Stimulated activated CD8-positive, alpha-beta memory T cell treated with anti-CD3 and anti-CD28 coated beads, Interleukin-7, amount 100 ng/mL, for 48 hours (primary cell): Measurements from ENCODE around the gene TCF23.
"Not testable (repeated sequence)": the region's sequence is repeated elsewhere in the genome, so short reads cannot be mapped to it uniquely, and the experiment has no call there.

Experiments
- DNase-seq, 2 donors: peaks; one replicate each; pipeline ENCODE4 v3.0.0-alpha.2; 2020; ENCODE audit warnings: low read depth in 1 of 2; ENCODE audit errors: extremely low read depth in 1 of 2

Gene TCF23

GRCh38 chr2:27152102-27152795 lies 3.4 kb downstream of the TCF23 start:
- DNase-seq: no peak

- DNase-seq: no peak
Measured at GRCh38 chr2:27152796-27153464, 4.1 kb downstream of the TCF23 start.

- no peak for DNase-seq
Measured at GRCh38 chr2:27154488-27154887, 5.7 kb downstream of the TCF23 start.

GRCh38 chr2:27155069-27155520 lies 6.3 kb downstream of the TCF23 start:
- no peak for DNase-seq

DNA sequence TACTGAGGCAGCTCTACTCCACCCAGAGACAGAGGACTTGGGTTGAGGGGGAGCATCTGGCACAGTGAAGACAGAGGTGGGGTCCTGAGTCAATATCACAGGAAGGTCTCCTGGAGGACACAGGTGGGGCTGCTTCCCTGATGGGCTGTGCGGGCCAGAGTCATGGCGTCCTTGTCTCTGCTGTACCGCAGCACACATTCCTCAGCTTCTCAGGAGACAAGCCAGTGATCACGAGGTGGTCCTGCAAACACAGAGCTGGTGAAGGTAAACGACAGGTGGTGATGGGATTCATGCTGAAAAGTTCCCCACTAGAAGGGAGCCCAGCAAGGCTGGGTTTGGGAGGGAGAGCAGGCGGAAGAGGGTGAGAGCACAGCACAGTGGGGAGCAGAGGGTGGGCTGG lies 9.7 kb downstream of the TCF23 start:
- no peak for DNase-seq

DNA sequence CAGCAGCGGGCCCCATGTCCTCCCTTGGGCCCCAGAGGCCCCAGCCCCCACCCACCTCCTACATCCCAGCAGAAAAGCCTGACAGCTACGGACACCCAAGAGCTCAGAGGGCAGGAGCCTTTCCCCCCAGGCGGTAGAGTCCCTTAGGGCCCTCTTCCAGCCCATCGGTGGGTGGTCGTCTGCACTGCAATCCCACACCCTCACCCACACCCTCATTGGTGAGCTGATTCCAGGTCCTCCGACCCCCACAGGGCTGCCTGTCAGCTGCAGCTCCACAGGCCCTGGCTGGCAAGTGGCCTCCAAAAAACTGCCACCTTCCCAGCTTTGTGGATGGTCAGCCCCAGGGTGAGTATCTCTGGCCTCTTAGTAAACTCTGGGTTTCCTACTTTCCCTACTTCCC lies 10.5 kb downstream of the TCF23 start:
- no peak for DNase-seq

DNA sequence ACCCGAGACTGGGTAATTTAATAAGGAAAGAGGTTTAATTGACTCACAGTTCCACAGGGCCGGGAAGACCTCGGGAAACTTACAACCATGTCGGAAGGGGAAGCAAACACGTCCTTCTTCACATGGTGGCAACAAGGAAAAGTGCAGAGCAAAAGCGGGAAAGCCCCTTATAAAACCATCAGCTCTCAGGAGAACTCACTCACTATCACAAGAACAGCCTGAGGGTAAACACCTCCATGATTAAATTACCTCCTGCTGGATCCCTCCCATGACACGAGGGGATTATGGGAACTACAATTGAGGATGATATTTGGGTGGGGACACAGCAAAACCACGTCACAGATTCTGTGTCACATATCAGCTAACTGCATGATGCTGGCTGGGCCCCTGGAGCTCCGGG lies 11.4 kb downstream of the TCF23 start:
- no peak for DNase-seq

DNA sequence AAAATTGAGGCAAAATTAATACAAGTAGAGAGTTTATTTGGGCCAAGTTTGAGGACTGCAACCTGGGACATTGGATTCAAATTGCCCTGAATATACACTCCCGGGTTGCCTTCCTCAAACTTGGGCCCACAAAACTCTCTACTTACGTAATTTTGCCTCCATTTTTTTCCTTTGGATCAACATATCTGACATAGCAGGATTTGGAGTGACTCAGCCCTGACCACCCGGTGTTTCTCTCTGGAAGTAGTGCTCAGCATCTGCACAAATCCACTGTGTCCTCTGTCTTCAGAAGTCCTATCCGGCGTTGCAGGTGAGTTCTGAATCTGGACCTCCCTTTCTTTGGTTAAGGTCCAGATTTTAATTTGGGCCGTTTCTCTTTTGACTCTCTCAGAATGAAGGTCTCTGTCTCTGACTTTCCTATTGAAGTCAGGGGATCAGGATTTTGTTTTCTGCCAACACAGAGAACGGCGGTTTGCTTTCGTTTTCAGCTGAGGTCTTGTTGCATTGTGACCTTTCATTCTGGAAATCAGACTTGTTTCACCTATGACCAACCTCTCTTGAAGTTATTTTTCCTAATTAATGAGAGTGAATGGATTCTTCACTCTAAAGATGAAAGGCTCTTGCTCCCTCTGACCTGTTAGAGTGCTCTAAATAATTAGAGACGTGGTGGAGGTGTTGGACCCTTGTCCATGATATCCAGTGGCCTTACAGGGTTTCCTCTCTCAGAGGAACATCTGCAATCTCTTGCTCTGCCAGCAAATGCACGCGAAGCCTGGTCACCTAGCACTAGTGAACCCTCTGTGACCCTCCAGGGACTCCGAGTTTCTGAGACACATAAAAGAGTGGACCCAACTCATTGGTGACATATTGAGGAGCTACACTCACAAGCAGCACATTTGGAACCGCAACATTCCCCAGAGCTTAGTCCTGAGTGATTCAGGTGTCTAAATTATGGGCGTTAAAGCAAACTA lies 13.6 kb downstream of the TCF23 start:
- DNase-seq: no peak

DNA sequence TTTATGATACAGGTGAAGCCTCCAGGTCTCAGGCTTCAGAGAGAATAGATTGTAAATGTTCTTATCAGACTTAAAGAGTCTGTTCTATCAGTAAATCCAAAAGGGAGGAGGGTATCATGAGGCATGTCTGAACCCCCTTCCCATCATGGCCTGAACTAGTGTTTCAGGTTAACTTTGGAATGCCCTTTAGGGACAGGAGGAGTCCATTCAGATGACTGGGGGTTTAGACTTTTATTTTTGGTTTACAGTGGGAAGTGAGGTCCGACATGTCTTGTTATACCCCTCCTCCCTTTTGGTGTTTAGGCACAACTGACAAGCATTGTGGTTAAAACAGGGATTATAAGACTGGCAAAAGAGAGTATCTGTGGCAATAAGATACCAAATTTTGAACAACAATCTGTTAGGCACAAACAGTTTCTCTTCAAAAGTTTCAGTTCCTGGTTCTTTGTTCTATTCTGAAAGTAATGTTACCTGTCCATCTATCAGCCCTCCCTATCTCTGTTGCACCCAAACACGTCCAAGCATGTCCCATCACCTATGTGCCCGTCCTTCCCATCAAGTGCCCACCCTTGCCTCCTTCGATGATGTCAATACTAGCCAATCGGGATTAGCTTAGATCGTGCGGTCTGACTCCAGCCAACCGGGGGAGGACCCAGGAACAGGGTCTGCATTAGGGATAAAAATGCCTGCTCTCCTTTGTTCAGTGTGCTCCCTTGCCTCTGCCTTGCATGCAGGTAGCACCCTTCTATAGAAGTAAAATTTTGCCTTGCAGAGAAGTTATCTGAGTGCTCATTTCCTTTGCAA lies 16.4 kb downstream of the TCF23 start:
- DNase-seq: no peak

- DNase-seq: no peak
Measured at GRCh38 chr2:27170581-27171337, 22.0 kb downstream of the TCF23 start.

DNA sequence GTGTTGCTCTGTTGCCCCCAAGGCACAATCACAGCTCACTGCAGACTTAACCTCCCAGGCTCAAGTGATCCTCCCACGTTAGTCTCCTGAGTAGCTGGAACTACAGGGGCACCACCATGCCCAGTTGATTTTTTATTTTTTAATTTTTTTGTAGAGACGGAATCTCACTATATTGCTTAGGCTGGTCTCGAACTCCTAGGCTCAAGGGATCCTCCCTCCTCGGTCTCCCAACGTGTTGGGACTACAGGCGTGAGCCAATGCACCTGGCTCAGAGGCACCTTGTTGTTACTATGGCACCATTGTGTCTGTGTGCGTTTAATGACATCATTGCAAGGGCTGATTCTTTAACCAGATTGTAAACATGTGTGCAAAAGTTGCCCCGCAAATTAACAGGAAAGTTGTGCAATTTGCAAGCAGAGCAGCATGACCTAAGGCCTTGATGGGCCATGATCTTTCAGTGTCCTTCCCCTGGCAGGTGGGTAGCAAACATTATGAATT lies 22.6 kb downstream of the TCF23 start:
- no peak for DNase-seq

DNA sequence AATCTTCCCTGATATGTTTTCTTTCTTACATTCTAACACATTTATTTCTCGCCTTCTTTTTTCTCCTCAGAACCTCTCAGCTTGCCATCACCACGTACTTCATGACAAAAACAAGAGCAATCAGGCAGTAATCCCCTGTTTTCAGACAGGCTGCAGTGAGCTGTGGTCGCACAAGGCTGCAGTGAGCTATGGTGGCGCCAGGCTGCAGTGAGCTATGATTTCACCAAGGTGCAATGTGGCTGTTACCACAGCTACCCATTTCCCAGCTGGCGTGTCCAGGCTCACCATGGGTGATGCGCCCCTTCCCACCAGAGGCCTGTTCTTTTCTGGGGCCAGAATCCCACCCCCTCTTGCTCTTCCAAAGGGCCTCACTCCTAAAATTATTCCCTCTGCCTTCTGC lies 25.8 kb downstream of the TCF23 start:
- no peak for DNase-seq

DNA sequence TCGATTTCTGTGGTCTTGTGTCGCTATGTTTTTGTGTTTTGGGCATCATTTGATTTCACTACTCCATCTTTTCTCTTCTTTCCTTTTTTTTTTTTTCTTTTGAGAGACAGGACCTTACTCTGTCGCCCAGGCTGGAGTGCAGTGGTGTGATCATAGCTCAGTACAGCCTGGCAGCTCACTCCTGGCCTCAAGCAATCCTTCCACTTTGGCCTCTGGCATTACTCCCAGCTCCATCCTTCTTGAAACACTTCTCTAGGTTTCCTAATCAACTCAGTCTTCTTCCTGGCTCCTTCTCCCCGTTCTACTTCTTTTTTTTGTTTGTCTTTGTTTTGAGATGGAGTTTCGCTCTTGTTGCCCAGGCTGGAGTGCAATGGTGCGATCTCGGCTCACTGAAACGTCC lies 26.5 kb downstream of the TCF23 start:
- no peak for DNase-seq

- not testable (repeated sequence) for DNase-seq
Measured at GRCh38 chr2:27175781-27176180, 27.0 kb downstream of the TCF23 start.

GRCh38 chr2:27177441-27178351 lies 28.9 kb downstream of the TCF23 start:
- no peak for DNase-seq

GRCh38 chr2:27178469-27178868 lies 29.7 kb downstream of the TCF23 start:
- DNase-seq: no peak

GRCh38 chr2:27179344-27180000 lies 30.7 kb downstream of the TCF23 start:
- no peak for DNase-seq

DNA sequence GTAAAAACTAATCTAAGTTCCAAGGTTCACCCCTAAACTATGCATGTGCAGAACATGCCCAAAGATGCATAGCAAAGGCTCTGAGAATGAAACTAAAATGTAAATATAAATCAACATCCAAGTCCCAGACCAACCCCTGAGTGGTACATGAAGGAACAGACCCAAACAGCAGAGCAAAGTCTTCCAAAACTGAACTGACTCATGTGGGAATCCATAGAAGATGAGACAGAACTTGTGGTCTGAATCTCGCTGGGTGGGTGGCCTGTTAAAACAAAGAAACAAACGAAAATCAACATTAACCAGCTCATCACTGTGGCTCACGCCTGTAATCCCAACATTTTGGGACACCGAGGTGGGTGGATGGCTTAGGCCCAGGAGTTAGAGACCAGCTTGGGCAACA lies 33.5 kb downstream of the TCF23 start:
- no peak for DNase-seq
